EH (cell line): Measurements from ENCODE around the gene PCDHB16.
A peak's percentile ranks its signal among the peaks of the same experiment; 100 is the strongest.
"Not testable (repeated sequence)": the region's sequence is repeated elsewhere in the genome, so short reads cannot be mapped to it uniquely, and the experiment has no call there.

Experiments
- DNase-seq: peaks from one replicate; pipeline ENCODE4 v3.0.0-alpha.2; 2015; ENCODE audit warnings: low read depth

PCDHB16 gene

GRCh38 chr5:141182248-141182647 is at the start of gene PCDHB16:
Gene PCDHB16, plus strand, starts transcription at chr5:141182387. Its CDS starts 173 bp downstream, at chr5:141182560.
- peak; percentile 46 for DNase-seq

- DNase-seq, result no peak
These were observed 47.0 kb upstream of the PCDHB16 start, which contains the start of gene PCDHB5 for GRCh38 chr5:141135030-141135717. Gene PCDHB5, plus strand, starts transcription at chr5:141135206. Its CDS starts 229 bp downstream, at chr5:141135435.

- no peak for DNase-seq
These were observed 46.4 kb upstream of the PCDHB16 start for GRCh38 chr5:141135718-141136266.

GRCh38 chr5:141137346-141137745 is 44.8 kb upstream of the PCDHB16 start:
- DNase-seq, result not testable (repeated sequence)

- peak; percentile 8 for DNase-seq
These were observed 32.4 kb upstream of the PCDHB16 start, which contains the start of gene PCDHB6 for GRCh38 chr5:141149812-141150211. Gene PCDHB6, plus strand, starts transcription at chr5:141150057. Its CDS starts 201 bp downstream, at chr5:141150258.

GRCh38 chr5:141150224-141150992 is 31.8 kb upstream of the PCDHB16 start:
- no peak for DNase-seq

GRCh38 chr5:141150993-141151325 is 31.2 kb upstream of the PCDHB16 start:
- DNase-seq, result no peak

- not testable (repeated sequence) for DNase-seq
These were observed 30.6 kb upstream of the PCDHB16 start for GRCh38 chr5:141151632-141152031.

- DNase-seq, result not testable (repeated sequence)
These were observed 30.1 kb upstream of the PCDHB16 start for GRCh38 chr5:141152096-141152495.

GRCh38 chr5:141155540-141156374 is 26.4 kb upstream of the PCDHB16 start:
- no peak for DNase-seq

GRCh38 chr5:141157356-141157755 is 24.8 kb upstream of the PCDHB16 start:
- not testable (repeated sequence) for DNase-seq

- DNase-seq, result not testable (repeated sequence)
These were observed 24.3 kb upstream of the PCDHB16 start for GRCh38 chr5:141157901-141158300.

GRCh38 chr5:141172381-141173204 is 9.6 kb upstream of the PCDHB16 start, which contains the start of gene PCDHB7:
Gene PCDHB7, plus strand, starts transcription at chr5:141172644. Its CDS starts 192 bp downstream, at chr5:141172836.
- DNase-seq, result peak; percentile 47

- DNase-seq, result not testable (repeated sequence)
These were observed 7.7 kb upstream of the PCDHB16 start for GRCh38 chr5:141174291-141175104.

- DNase-seq, result no peak
These were observed 6.3 kb upstream of the PCDHB16 start for GRCh38 chr5:141175933-141176332.

- peak; percentile 6 for DNase-seq
These were observed 4.5 kb upstream of the PCDHB16 start, which contains the start of gene PCDHB8 for GRCh38 chr5:141177577-141178191. Gene PCDHB8, plus strand, starts transcription at chr5:141177790. Its CDS starts 245 bp downstream, at chr5:141178035.

GRCh38 chr5:141179371-141179770 is 2.8 kb upstream of the PCDHB16 start:
- not testable (repeated sequence) for DNase-seq

GRCh38 chr5:141179876-141180275 is 2.3 kb upstream of the PCDHB16 start:
- DNase-seq, result not testable (repeated sequence)

GRCh38 chr5:141180313-141180712 is 1.9 kb upstream of the PCDHB16 start:
- DNase-seq, result no peak
